ENCODE results near the gene CHURC1.

GRCh38 chr14:64970776-64971477 is 56.7 kb downstream of the CHURC1 start:
- TF ChIP-seq CTCF (IDR thresholded peaks at IDR 0.05) = no peak
- no peak for TF ChIP-seq POLR2A (IDR thresholded peaks at IDR 0.05)
